Karpas-422 (cell line): Measurements from ENCODE around the gene FANK1. TPM values are rescaled to one million over a fixed set of nuclear protein-coding genes. Genes with fewer than 3 reads are reported as not detected.
"Not testable (repeated sequence)": the region's sequence is repeated elsewhere in the genome, so short reads cannot be mapped to it uniquely, and the experiment has no call there.

Source experiments
- DNase-seq: peaks from one replicate; pipeline ENCODE4 v3.0.0-alpha.2; 2015
- H2AFZ ChIP-seq: fragments of 200-600 bp; sonication (generic); 2 replicates; pipeline ENCODE4 v1.6.1; 2014; ENCODE audit warnings: antibody characterized with exemption, low read length, mixed read lengths
- H3K27ac ChIP-seq: fragments of 200-600 bp; sonication (generic); 2 replicates; pipeline ENCODE4 v1.5.1; 2014; ENCODE audit warnings: mild to moderate bottlenecking, low read length, moderate library complexity
- H3K27me3 ChIP-seq: fragments of 200-600 bp; sonication (generic); 2 replicates; pipeline ENCODE4 v1.6.1; 2014; ENCODE audit warnings: low read length, mixed read lengths
- H3K36me3 ChIP-seq: fragments of 200-600 bp; sonication (generic); 2 replicates; pipeline ENCODE4 v1.6.1; 2014; ENCODE audit warnings: low read length, mixed read lengths; ENCODE audit not compliant: insufficient read depth
- H3K4me1 ChIP-seq: fragments of 200-600 bp; sonication (generic); 2 replicates; pipeline ENCODE4 v1.6.1; 2014; ENCODE audit warnings: mild to moderate bottlenecking, low read length, mixed read lengths
- H3K4me2 ChIP-seq: fragments of 200-600 bp; sonication (generic); 2 replicates; pipeline ENCODE4 v1.6.1; 2014; ENCODE audit warnings: low read length, low read depth, mild to moderate bottlenecking; ENCODE audit not compliant: poor library complexity, severe bottlenecking
- H3K4me3 ChIP-seq: fragments of 200-600 bp; sonication (generic); 2 replicates; pipeline ENCODE4 v1.5.1; 2014; ENCODE audit warnings: mild to moderate bottlenecking, antibody characterized with exemption, low read length, mixed read lengths
- H3K79me2 ChIP-seq: fragments of 200-600 bp; sonication (generic); 2 replicates; pipeline ENCODE4 v1.6.1; 2014; ENCODE audit warnings: mild to moderate bottlenecking, low read length, mixed read lengths
- H3K9ac ChIP-seq: fragments of 200-600 bp; sonication (generic); 2 replicates; pipeline ENCODE4 v1.6.0; 2014; ENCODE audit warnings: low read length
- H3K9me2 ChIP-seq: fragments of 200-600 bp; sonication (generic), shearing (Covaris generic); replicated peaks from 2 replicates; pipeline ENCODE4 v1.6.0; 2014; ENCODE audit warnings: mild to moderate bottlenecking, low read length, moderate library complexity; ENCODE audit not compliant: insufficient read depth
- H3K9me3 ChIP-seq: fragments of 300-700, 200-600 bp; sonication (generic); 2 replicates; pipeline ENCODE4 v1.6.1; 2014; ENCODE audit warnings: low read length, mixed read lengths
- H4K20me1 ChIP-seq: fragments of 200-600 bp; sonication (generic); 2 replicates; pipeline ENCODE4 v1.6.1; 2014; ENCODE audit warnings: mild to moderate bottlenecking, antibody characterized with exemption, low read length, low read depth; ENCODE audit not compliant: insufficient read depth
- total RNA-seq: library from RNA; depleted of rRNA; stranded (reverse); fragments of >200 nt; shearing (Covaris generic); gene quantifications from 2 replicates; pipeline ENCODE4 v1.2.3, GENCODE V29; 2014; ENCODE audit warnings: low replicate concordance

Gene FANK1
- total RNA-seq, 1 experiment from 2014 or later, result not detected

- not testable (repeated sequence) for H3K79me2 ChIP-seq, H3K4me2 ChIP-seq, H3K9ac ChIP-seq, H3K9me3 ChIP-seq, H2AFZ ChIP-seq, H3K27me3 ChIP-seq, H3K4me1 ChIP-seq, H3K27ac ChIP-seq, H4K20me1 ChIP-seq, H3K4me3 ChIP-seq, H3K36me3 ChIP-seq, H3K9me2 ChIP-seq, DNase-seq
These were observed 955 bp upstream of the FANK1 start for GRCh38 chr10:125895130-125896087.

- H3K27ac ChIP-seq, H3K36me3 ChIP-seq, DNase-seq, H4K20me1 ChIP-seq, H3K27me3 ChIP-seq, H3K4me2 ChIP-seq, H2AFZ ChIP-seq, H3K4me1 ChIP-seq, H3K9ac ChIP-seq, H3K9me3 ChIP-seq, H3K79me2 ChIP-seq, H3K4me3 ChIP-seq, H3K9me2 ChIP-seq: not testable (repeated sequence)
These were observed 953 bp downstream of the FANK1 start for GRCh38 chr10:125897317-125897716.

GRCh38 chr10:125900963-125901362 lies 4.6 kb downstream of the FANK1 start:
- not testable (repeated sequence) for H3K4me2 ChIP-seq, H3K9me2 ChIP-seq, H4K20me1 ChIP-seq, H2AFZ ChIP-seq, H3K9ac ChIP-seq, H3K9me3 ChIP-seq, H3K36me3 ChIP-seq, H3K4me3 ChIP-seq, H3K4me1 ChIP-seq, H3K27ac ChIP-seq, DNase-seq, H3K27me3 ChIP-seq, H3K79me2 ChIP-seq

GRCh38 chr10:125903135-125903640 lies 6.8 kb downstream of the FANK1 start:
- H3K9me2 ChIP-seq, H3K4me3 ChIP-seq, H3K27me3 ChIP-seq, H3K79me2 ChIP-seq, H3K9me3 ChIP-seq, H4K20me1 ChIP-seq, H3K4me1 ChIP-seq, H3K4me2 ChIP-seq, H3K36me3 ChIP-seq, H3K9ac ChIP-seq, H2AFZ ChIP-seq, H3K27ac ChIP-seq, DNase-seq: not testable (repeated sequence)

GRCh38 chr10:125905069-125905994 lies 9.0 kb downstream of the FANK1 start:
- not testable (repeated sequence) for H3K36me3 ChIP-seq, H3K9me2 ChIP-seq, H4K20me1 ChIP-seq, H3K9ac ChIP-seq, H3K4me1 ChIP-seq, H3K9me3 ChIP-seq, H3K4me3 ChIP-seq, H2AFZ ChIP-seq, H3K79me2 ChIP-seq, H3K27me3 ChIP-seq, H3K27ac ChIP-seq, DNase-seq, H3K4me2 ChIP-seq

- not testable (repeated sequence) for H3K9ac ChIP-seq, H3K9me3 ChIP-seq, H3K4me2 ChIP-seq, H3K79me2 ChIP-seq, H4K20me1 ChIP-seq, H3K36me3 ChIP-seq, H3K4me1 ChIP-seq, H3K4me3 ChIP-seq, H2AFZ ChIP-seq, H3K9me2 ChIP-seq, H3K27me3 ChIP-seq, DNase-seq, H3K27ac ChIP-seq
These were observed 11.2 kb downstream of the FANK1 start for GRCh38 chr10:125907598-125907997.

GRCh38 chr10:125908813-125909212 lies 12.4 kb downstream of the FANK1 start:
- H3K9me3 ChIP-seq, H3K36me3 ChIP-seq, DNase-seq: not testable (repeated sequence)

GRCh38 chr10:125909491-125909890 lies 13.1 kb downstream of the FANK1 start:
- H3K9me2 ChIP-seq, H3K9me3 ChIP-seq, DNase-seq, H3K4me1 ChIP-seq, H3K79me2 ChIP-seq, H3K4me3 ChIP-seq, H3K4me2 ChIP-seq, H3K36me3 ChIP-seq, H3K9ac ChIP-seq, H4K20me1 ChIP-seq, H3K27me3 ChIP-seq, H2AFZ ChIP-seq, H3K27ac ChIP-seq: not testable (repeated sequence)

More at GRCh38 chr10:125908813-125909212, 12.4 kb downstream of the FANK1 start:
- H3K4me1 ChIP-seq, H3K79me2 ChIP-seq, H2AFZ ChIP-seq, H4K20me1 ChIP-seq, H3K4me3 ChIP-seq, H3K9me2 ChIP-seq, H3K4me2 ChIP-seq, H3K9ac ChIP-seq, H3K27me3 ChIP-seq, H3K27ac ChIP-seq: not testable (repeated sequence)
